ENCODE measurements around the gene TNXB.
"Not testable (repeated sequence)": the region's sequence is repeated elsewhere in the genome, so short reads cannot be mapped to it uniquely, and the experiment has no call there.

DNA sequence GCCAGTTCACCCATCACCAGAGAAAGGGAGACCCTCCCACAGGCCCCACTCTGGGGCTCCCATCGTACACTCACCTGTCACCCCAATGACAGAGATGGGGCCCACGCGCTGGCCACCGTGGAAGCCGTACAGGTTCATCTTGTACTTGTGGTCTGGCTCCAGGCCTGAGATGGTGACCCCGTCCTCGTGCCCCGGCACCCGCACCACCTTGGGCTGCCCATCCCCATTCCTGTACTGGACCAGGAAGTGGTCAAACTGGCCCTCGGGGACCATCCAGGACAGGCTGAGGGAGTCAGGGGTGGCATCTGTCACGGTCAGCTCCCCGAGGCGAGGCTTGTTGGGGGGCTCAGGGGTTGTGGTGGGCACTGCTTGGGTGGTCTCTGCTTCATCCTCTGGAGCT lies 55.8 kb downstream of the TNXB start:
- TF ChIP-seq, protein P1, sequence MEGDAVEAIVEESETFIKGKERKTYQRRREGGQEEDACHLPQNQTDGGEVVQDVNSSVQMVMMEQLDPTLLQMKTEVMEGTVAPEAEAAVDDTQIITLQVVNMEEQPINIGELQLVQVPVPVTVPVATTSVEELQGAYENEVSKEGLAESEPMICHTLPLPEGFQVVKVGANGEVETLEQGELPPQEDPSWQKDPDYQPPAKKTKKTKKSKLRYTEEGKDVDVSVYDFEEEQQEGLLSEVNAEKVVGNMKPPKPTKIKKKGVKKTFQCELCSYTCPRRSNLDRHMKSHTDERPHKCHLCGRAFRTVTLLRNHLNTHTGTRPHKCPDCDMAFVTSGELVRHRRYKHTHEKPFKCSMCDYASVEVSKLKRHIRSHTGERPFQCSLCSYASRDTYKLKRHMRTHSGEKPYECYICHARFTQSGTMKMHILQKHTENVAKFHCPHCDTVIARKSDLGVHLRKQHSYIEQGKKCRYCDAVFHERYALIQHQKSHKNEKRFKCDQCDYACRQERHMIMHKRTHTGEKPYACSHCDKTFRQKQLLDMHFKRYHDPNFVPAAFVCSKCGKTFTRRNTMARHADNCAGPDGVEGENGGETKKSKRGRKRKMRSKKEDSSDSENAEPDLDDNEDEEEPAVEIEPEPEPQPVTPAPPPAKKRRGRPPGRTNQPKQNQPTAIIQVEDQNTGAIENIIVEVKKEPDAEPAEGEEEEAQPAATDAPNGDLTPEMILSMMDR (IDR thresholded peaks at IDR 0.05; ENCODE audit: low read length), result not testable (repeated sequence)
- not testable (repeated sequence) for TF ChIP-seq EZH2 (IDR thresholded peaks at IDR 0.05; ENCODE audit: borderline replicate concordance, low read length)
